Stimulated activated CD8-positive, alpha-beta memory T cell treated with anti-CD3 and anti-CD28 coated beads, Interleukin-2, amount 100 ng/mL, for 1 hour (primary cell): ENCODE data around the gene PPFIBP1.
A peak's percentile ranks its signal among the peaks of the same experiment; 100 is the strongest.

Experiments used
- DNase-seq, 2 donors: peaks; one replicate each; pipeline ENCODE4 v3.0.0-alpha.2; 2020; ENCODE audit warnings: low read depth in 2 of 2

Gene PPFIBP1

DNA sequence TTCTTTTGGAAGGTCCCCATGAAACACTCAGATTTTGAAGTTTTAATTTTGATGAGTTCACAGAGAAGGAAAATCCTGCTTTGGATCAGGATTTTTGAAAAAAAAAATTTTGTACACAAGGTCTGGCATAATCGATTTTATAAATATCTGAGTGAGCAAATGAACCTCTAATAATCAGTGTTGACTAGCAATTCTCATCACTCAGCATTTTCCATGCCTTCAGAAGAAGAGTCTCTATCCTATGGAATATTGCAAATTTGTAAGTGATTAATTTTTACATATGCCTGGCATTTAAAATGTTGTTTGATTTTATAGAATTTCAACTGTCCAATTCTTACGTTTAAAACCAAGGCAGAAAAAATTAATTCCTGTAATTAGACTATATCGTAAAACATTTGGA lies 141.7 kb downstream of the PPFIBP1 start:
- no peak for DNase-seq

- no peak for DNase-seq
Observed at GRCh38 chr12:27666510-27666909, 142.5 kb downstream of the PPFIBP1 start.

- no peak for DNase-seq
Observed at GRCh38 chr12:27667540-27667939, 143.5 kb downstream of the PPFIBP1 start.

GRCh38 chr12:27672051-27672450 lies 148.0 kb downstream of the PPFIBP1 start:
- no peak for DNase-seq

- DNase-seq = no peak
Observed at GRCh38 chr12:27672643-27673042, 148.6 kb downstream of the PPFIBP1 start.

GRCh38 chr12:27673101-27673718 lies 149.2 kb downstream of the PPFIBP1 start:
- DNase-seq = no peak

- no peak for DNase-seq
Observed at GRCh38 chr12:27674989-27675388, 151.0 kb downstream of the PPFIBP1 start.

- no peak for DNase-seq
Observed at GRCh38 chr12:27680619-27681018, 156.6 kb downstream of the PPFIBP1 start.

DNA sequence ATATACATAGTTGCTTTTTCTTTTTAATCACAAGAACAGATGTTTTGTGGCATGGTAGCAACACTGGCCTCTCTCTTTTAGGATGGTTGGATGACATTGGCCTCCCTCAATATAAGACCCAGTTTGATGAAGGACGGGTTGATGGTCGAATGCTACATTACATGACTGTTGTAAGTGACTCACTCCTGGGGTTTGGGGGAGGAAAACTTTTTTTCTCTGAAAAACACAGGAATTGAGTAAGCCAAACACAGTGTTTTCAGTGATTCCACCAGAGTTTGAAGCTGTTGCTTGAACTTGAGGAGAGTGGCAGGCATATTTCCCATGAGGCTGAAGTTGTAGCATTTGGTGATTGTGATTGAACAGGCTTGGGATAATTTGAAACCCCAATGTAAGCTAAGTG lies 158.5 kb downstream of the PPFIBP1 start:
- DNase-seq = no peak

GRCh38 chr12:27685274-27685673 lies 161.3 kb downstream of the PPFIBP1 start:
- DNase-seq = no peak

DNA sequence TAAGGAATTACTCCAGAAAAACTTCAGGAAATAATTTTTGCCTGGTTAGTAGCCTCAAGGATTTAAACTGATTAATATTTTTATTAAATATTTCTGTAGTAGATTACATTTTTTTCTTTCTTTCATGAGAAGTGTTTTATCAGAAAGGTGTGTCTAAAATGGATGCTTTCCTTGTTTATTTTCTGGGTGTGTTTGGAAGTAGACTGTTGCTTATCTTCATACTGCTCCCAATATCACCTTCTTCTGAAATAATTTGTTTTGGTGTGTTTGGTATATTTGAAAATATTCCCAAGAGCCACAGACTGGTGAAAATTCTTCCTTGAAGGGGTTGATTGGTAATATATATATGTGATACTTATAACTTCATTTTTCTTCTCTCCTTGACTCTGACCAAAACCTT lies 162.1 kb downstream of the PPFIBP1 start:
- no peak for DNase-seq

- DNase-seq = no peak
Observed at GRCh38 chr12:27688671-27689070, 164.7 kb downstream of the PPFIBP1 start.

DNA sequence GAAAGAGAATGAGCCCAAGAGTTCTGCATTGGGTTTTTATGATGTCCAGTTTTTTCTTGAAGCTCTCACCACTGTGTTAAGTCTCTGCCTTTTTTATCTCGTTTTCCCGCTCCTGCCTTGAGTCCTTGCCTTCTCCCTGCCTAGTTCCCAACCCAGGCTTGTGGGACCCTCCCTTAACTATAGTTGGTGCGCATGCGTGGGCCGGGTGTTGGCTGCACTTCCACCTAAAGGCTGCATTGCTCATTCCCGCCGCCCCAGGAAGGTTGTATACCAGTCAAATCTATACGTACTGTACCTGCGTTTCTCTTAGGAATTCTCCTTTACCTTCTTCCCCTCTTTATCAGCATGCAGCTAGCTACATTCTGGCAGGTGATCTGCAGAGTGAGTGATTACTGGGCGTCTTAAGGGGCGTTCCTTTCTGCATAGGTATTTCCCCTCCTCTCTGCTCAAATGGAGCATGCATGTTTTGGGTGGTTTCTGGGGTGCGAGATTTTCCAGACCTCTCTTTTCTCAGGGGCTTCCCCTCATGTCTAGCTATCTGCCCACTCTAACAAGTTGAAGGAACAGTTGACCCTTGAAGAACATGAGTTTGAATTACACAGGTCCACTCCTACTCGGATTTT lies 165.7 kb downstream of the PPFIBP1 start:
- no peak for DNase-seq

- no peak for DNase-seq
Observed at GRCh38 chr12:27693403-27693802, 169.4 kb downstream of the PPFIBP1 start.

DNA sequence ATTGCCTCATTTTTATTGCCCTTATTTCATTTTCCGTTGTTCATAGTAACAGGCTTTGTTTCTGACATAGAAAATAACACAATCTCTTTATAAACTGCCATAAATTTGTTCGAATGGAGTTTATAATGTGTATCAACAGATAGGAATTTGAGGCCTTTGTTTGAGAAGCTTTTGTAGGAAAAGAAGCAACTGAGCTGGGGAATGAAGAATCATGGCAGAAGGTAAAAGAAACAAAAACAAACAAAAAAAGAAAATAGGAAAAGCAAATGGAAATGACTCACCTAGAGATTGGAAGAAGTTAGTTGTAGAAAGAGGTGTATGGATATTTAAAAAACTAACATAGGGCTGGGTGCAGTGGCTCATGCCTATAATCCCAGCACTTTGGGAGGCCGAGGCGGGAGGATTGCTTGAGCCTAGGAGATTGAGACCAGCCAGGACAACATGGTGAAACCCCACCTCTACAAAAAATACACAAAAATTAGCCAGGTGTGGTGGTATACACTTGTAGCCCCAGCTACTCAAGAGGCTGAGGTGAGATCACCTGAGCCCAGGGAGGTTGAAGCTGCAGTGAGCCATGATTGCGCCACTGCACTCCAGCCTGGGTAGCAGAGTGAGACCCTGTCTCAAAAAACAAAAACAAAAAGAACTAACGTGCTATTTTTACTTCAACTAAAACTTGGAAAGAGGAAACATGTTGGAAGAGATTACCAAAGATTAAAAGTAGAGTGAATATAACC lies 171.7 kb downstream of the PPFIBP1 start:
- DNase-seq = no peak

DNA sequence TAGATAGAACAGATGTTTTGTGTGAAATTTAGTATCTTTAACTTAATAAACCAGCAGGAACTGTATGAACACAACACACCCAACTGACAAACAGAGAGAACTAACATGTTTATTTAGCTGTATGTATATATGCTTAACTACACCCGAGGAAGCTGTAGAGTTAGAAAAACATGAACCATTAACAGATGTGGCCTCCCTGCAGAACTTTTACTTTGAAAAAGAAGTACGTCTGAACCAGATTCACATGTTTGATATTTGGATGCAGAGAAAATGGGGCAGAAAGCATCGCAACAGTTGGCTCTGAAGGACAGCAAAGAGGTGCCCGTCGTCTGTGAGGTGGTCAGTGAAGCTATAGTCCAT lies 172.3 kb downstream of the PPFIBP1 start, which contains the start of gene REP15:
Gene REP15 (plus strand): TSS at position 155 of the 360 bp plus-strand sequence. CDS start 116 bp downstream, at position 271.
- DNase-seq = no peak

DNA sequence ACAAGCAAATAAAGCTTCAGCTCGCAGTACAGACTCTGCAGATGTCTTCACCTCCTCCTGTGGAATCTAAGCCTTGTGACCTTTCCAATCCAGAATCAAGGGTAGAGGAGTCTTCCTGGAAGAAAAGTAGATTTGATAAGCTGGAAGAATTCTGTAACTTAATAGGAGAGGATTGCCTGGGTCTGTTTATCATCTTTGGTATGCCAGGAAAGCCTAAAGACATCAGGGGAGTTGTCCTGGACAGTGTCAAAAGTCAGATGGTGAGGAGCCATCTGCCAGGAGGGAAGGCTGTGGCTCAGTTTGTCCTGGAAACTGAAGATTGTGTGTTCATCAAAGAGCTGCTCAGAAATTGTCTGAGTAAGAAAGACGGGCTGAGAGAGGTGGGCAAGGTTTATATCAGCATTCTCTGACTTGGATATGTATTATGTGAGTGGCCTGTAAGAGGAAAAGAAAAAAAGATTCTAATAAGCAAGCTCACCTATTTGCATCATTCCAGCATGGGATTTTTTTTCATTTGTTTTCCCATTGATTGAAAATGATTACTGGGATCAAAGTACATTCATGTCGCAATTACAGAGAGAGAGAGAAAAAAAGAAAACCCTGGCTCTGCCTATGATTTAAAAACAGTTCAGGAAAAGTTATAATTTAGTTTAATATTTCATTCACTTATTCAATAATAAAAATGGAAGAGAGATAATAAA lies 173.0 kb downstream of the PPFIBP1 start:
- no peak for DNase-seq

- peak; percentile 30 to 35 for DNase-seq
Observed at GRCh38 chr12:27703720-27704452, 179.9 kb downstream of the PPFIBP1 start.

DNA sequence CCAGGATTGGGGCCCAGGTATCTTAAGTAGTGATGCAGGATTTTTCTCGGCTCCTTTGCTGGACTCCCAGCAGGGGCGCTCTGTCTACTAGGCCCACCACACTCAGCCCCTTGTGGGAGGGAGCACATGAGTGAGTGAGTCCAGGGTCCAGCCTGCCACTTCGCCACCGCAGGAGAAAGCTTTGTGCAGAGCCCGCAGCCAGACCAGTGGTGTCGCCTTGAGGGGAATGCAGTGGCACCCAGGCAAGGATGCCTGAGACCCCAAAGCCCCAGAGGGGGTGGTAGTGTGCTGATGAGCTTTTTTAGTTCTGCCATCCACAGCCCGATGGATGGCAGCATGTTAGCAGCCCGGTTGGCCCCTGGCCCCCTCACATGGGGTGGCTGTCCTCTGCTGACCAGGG lies 181.3 kb downstream of the PPFIBP1 start:
- DNase-seq = no peak

DNA sequence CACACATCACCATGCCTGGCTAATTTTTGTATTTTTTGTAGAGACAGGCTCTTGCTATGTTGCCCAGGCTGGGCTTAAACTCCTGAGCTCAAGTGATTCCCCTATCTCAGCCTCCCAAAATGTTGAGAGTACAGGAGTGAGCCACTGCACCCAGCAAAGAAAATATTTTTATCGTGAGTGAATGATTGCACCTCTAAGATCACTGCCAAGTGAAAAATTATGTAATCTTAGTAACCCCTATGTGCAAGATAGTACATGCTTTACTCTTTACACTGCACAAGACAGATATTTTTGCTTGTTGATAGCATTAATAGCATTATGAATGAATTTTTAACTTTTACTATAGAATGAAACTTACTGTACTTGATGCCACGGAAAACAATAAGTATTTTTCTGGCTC lies 183.2 kb downstream of the PPFIBP1 start:
- no peak for DNase-seq

DNA sequence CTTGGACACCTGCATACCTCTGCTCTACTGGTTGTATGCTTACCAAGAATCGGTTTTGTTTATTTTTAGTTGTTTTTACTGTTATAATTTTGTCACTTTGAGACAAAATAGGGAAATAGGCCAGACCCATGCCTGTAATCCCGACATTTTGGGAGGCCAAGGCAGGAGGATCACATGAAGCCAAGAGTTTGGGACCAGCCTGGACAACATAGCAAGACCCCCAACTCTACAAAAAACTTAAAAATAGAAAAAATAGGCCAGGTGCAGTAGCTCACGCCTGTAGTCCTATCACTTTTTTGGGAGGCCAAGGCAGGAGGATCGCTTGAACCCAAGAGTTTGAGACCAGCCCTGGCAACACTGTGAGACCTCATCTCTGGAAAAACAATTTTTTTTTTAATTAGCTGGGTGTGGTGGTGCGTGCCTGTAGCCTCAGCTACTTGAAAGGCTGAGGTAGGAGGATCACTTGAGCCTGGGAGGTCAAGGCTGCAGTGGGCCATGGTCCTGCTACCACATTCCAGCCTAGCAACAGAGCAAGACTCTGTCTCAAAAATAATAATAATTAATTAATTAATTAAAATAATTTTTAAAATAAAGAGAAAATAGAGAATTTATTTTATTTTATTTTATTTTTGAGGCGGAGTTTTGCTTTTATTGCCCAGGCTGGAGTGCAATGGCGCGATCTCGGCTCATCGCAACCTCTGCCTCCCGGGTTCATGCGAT lies 185.4 kb downstream of the PPFIBP1 start:
- DNase-seq = no peak
